Left lung (tissue), 10 donors: ENCODE results near the gene AUP1. TPM values are rescaled to one million over a fixed set of nuclear protein-coding genes. Genes with fewer than 3 reads are reported as not detected.
"Not testable (repeated sequence)": the region's sequence is repeated elsewhere in the genome, so short reads cannot be mapped to it uniquely, and the experiment has no call there.

Experiments used
- ATAC-seq: fragments of 200-7000 bp; cut with Tn5 transposase; one replicate; pipeline ENCODE4 v1.9.1; 2020; ENCODE audit warnings: moderate library complexity
- DNase-seq, 4 donors: peaks; one replicate each; pipeline ENCODE4 v3.0.0-alpha.2; 2013 to 2020
- H3K27ac ChIP-seq, 2 donors: fragments of 200-600 bp; sonication (generic) in 1 of 2; one replicate each; pipeline versions ENCODE4 v1.5.0 to v1.8.0; 2020 to 2021
- H3K27me3 ChIP-seq, 2 donors: fragments of 200-600 bp; sonication (generic) in 1 of 2; one replicate each; pipeline versions ENCODE4 v1.5.0 to v1.8.0; 2020 to 2021
- H3K36me3 ChIP-seq, 2 donors: fragments of 200-600 bp; sonication (generic) in 1 of 2; one replicate each; pipeline versions ENCODE4 v1.5.0 to v1.8.0; 2020 to 2021
- H3K4me1 ChIP-seq, 2 donors: fragments of 200-600 bp; one replicate each; pipeline ENCODE4 v1.8.0; 2021
- H3K4me3 ChIP-seq, 2 donors: fragments of 200-600 bp; sonication (generic) in 1 of 2; one replicate each; pipeline versions ENCODE4 v1.5.0 to v1.8.0; 2020 to 2021; ENCODE audit warnings: mild to moderate bottlenecking in 1 of 2
- H3K9me3 ChIP-seq, 2 donors: fragments of 200-600 bp; sonication (generic) in 1 of 2; one replicate each; pipeline versions ENCODE4 v1.5.0 to v1.8.0; 2020 to 2021
- intact Hi-C, 2 donors: fragments of 100-400 bp; cut with DNase I; formaldehyde crosslinking; loops; one replicate each; pipeline versions ENCODE4 v1.11.2 to v1.14.2; 2022
- polyA plus RNA-seq, 6 donors: library from polyadenylated mRNA; unstranded; fragments of 120-200 nt; gene quantifications; one replicate each; pipeline ENCODE4 v1.2.1, GENCODE V29; 2013; ENCODE audit not compliant: insufficient read length in 6 of 6
- total RNA-seq, 2 donors: library from RNA; stranded (reverse); fragmentation: NEBNext Ultra II Directional; extraction: Animal tissue kit (Norgen Biotek cat#: 25700); gene quantifications; one replicate each; pipeline ENCODE4 v1.2.1, GENCODE V29; 2021
- TF ChIP-seq, protein P1 (sequence below), 2 donors: fragments of 200-600 bp; sonication (generic) in 1 of 2; IDR thresholded peaks; one replicate each; pipeline versions ENCODE4 v1.5.0 to v1.8.0; 2021; ENCODE audit warnings: antibody characterized with exemption in 2 of 2
- donor health status: DM: no; HTN: yes; CAD: no.
- donor health status: DM: no; HTN: no; CAD: no.

The AUP1 gene
- total and polyA plus RNA-seq, 8 donors, result 82.1 to 132 (median 96.1) TPM

DNA sequence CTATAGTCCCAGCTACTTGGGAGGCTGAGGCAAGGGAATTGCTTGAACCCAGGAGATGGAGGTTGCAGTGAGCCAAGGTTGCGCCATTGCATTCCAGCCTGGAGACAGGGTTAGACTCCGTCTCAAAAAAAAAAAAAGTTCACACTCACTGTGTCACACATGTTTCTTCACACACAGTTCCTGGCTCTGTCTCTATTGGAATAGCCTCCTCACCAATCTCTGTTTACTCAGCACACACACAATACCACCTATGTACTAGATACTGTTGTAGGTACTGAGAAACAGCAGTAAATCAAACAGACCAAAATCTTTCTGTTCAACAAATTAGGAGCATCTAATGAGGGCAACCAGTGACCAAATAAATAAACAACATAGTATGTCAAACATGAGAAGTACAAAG lies 43.4 kb downstream of the AUP1 start:
- TF ChIP-seq, protein P1, sequence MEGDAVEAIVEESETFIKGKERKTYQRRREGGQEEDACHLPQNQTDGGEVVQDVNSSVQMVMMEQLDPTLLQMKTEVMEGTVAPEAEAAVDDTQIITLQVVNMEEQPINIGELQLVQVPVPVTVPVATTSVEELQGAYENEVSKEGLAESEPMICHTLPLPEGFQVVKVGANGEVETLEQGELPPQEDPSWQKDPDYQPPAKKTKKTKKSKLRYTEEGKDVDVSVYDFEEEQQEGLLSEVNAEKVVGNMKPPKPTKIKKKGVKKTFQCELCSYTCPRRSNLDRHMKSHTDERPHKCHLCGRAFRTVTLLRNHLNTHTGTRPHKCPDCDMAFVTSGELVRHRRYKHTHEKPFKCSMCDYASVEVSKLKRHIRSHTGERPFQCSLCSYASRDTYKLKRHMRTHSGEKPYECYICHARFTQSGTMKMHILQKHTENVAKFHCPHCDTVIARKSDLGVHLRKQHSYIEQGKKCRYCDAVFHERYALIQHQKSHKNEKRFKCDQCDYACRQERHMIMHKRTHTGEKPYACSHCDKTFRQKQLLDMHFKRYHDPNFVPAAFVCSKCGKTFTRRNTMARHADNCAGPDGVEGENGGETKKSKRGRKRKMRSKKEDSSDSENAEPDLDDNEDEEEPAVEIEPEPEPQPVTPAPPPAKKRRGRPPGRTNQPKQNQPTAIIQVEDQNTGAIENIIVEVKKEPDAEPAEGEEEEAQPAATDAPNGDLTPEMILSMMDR (IDR thresholded peaks at IDR 0.05), result no peak
- Histone ChIP-seq H3K27me3 (no peaks in the 10 kb centered on the region), H3K4me3 (no peak overlapping the region), H3K36me3 (peaks cover 0 to 56% of the 10 kb centered on the region in 2 donors), H3K9me3 (no peaks in the 10 kb centered on the region), H3K4me1 (peaks cover 14 to 26% of the 10 kb centered on the region in 2 donors), H3K27ac (no peak overlapping the region)
- intact Hi-C loops, result no loop called here
- DNase-seq (no peak), ATAC-seq (no peak)

DNA sequence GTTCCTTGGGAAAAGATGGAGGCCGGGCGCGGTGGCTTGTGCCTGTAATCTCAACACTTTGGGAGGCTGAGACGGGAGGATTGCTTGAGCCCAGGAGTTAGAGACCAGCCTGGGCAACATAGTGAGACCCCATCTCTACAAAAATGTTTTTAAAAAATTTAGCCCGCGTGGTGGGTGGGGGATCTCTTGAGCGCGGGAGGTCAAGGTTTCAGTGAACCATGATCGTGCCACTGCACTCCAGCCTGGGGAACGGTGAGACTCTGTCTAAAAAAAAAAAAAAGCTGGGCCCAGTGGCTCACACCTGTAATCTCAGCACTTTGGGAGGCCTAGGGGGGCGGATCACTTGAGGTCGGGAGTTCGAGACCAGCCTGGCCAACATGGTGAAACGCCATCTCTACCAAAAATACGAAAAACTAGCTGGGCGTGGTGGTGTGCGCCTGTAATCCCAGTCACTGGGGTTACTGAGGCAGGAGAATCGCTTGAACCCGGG lies 45.8 kb downstream of the AUP1 start:
- H3K4me1 ChIP-seq, result peaks cover 19 to 44% of the 10 kb centered on the region in 2 donors
- not testable (repeated sequence) for ATAC-seq, H3K27me3 ChIP-seq, H3K9me3 ChIP-seq
- peak in 1 of 4 donors; percentile 9 for DNase-seq
- intact Hi-C loops, result loop anchor here in 1 of 2 donors (5.0 kb wide), 1 partner anchor 104 kb away; no protein-coding TSS in a partner anchor
- H3K36me3 ChIP-seq, result peaks cover 0 to 42% of the 10 kb centered on the region in 2 donors
- H3K4me3 ChIP-seq, result peak overlapping the region; percentile 84 to 96
- peak overlapping the region in 1 of 2 donors; percentile 94 for H3K27ac ChIP-seq

DNA sequence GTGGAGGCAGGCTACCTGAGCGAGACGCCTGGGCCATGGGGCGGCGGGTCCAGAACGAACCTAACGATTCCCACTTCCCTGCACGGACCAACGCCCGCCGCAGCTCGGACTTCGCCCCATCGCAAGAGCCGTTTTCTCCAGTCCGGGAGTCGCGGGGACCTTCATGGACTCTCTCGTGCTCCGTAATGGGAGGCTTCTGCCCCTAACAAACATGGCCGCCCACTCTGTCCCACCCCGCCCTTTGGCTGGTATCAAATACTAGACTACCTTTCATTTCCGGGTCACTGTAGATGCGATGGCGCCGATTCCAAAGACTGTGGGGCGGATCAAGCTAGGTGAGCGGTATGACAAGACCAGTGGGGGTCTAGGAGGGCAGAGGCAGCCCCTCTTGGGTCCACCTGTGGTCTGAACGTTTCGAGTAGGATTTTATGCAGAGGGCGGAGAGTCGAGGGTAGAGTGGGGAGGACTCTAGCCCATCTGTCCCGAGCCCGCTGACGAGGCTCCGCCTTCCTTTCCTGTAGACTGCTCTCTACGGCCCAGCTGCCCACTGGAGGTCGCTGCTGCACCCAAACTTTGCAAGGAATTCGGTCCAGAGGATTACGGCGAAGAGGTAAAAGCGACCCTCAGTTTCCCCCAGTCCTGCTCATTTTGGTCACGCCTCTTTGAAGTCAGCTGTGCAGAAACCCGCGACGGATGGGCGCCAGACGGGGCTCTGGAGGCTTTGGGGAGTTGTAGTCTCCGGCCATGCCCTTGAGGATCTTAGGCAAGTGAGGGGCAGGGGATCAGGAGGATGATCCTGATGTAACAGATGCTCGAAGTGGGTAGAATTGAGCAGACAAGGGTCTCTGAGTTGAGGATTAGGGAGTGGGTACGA lies 46.5 kb downstream of the AUP1 start, which contains the start of the genes CCDC142 and TTC31:
TSS of gene CCDC142 (minus strand) at position 198 of the 874 bp plus-strand sequence. CDS start at position 37, 161 bp downstream.
TSS of gene TTC31 (plus strand) at position 281 of the 874 bp plus-strand sequence. CDS start at position 296, 15 bp downstream.
- TF ChIP-seq, protein P1 (IDR thresholded peaks at IDR 0.05), result peak; percentile 65 to 89
- Histone ChIP-seq H3K4me3 (peak within 1 kb of the TSS; percentile 84 to 96), H3K27ac (peak within 1 kb of the TSS; percentile 89 to 94), H3K9me3 (no peaks in the 10 kb centered on the region), H3K27me3 (no peaks in the 10 kb centered on the region), H3K4me1 (peaks cover 19 to 44% of the 10 kb centered on the region in 2 donors), H3K36me3 (peaks cover 0 to 38% of the 10 kb centered on the region in 2 donors)
- intact Hi-C loops, result loop anchor here in 1 of 2 donors (5.0 kb wide), 1 partner anchor 104 kb away; no protein-coding TSS in a partner anchor
- peak; percentile 96 to 99 (median 96) for DNase-seq
- peak; percentile 97 for ATAC-seq

DNA sequence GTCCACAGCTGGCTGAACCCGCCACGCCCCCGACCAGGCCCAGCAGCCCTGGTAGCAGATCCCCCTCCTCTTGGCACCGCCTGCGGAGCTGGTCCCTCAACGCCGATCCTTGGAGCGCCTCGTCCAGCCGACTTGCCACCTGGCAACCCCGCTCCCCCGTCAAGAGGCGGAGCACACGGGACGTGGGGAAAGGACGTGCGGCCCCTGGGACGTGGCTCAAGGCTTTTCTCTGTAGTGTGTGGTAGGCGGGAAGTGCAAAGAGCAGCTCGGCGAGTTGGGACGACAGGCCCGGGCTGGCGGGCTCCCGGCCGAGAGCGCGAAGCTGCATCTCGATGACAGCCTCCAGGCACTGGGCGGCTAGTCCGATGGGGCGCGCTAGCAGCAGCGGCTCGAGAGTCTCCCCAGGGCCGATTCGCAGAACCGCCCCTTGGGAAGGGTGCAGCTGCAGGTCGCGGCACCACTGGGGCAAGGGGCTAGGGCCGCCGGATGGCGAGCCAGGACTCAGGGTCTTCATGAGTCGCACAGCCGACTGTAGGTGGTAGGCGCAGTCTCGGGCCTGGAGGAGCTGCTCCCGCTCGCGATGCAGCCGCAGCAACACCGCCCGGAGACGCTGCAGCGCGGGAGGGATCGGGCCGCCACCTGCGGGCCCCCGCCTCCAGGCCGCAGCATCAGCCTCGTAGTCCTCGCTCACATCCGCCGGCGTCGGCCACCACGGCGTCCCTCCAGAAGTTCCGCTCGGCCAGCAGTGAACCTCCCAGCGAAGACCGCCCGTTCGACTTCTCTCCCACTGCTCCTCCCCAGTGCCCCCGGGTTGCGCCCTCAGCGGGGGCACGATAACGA lies 47.3 kb downstream of the AUP1 start:
- intact Hi-C loops, result loop anchor here in 1 of 2 donors (5.0 kb wide), 1 partner anchor 105 kb away; no protein-coding TSS in a partner anchor
- TF ChIP-seq, protein P1 (IDR thresholded peaks at IDR 0.05), result no peak

DNA sequence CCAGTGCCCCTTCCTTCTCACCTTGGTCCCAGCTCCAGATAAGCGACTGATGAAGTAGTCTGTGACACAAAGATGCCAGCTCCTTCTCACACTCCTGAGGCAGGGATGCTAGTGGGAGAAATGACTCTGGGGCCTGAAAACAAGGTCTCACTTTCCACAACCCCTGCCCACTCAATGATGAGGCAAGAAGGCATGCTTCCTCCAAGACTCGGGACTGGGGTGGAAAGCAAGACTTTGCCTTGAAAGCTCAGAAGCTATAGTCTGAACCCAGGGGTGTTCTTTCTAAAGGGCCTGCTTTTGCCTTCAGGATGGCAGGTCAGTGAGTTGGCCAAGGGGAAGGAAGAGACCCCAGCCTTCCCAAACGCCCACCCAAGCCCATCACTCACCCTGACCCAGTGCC lies 48.1 kb downstream of the AUP1 start:
- Histone ChIP-seq H3K9me3 (no peaks in the 10 kb centered on the region), H3K4me3 (peak overlapping the region; percentile 84 to 96), H3K27ac (no peak overlapping the region), H3K4me1 (peaks cover 26 to 55% of the 10 kb centered on the region in 2 donors), H3K27me3 (no peaks in the 10 kb centered on the region), H3K36me3 (peaks cover 0 to 22% of the 10 kb centered on the region in 2 donors)
- DNase-seq (no peak), ATAC-seq (no peak)
- TF ChIP-seq, protein P1 (IDR thresholded peaks at IDR 0.05), result no peak
- intact Hi-C loops, result loop anchor here in 1 of 2 donors (5.0 kb wide), 1 partner anchor 106 kb away; no protein-coding TSS in a partner anchor

More for the DNA sequence above, 47.3 kb downstream of the AUP1 start:
- DNase-seq (peak in 2 of 4 donors; percentile 70 to 90), ATAC-seq (peak; percentile 57)
- no peaks in the 10 kb centered on the region for H3K9me3 ChIP-seq
- H3K27ac ChIP-seq, result peak overlapping the region; percentile 89 to 94
- no peaks in the 10 kb centered on the region for H3K27me3 ChIP-seq
- peaks cover 19 to 48% of the 10 kb centered on the region in 2 donors for H3K4me1 ChIP-seq
- H3K4me3 ChIP-seq, result peak overlapping the region; percentile 84 to 96
- H3K36me3 ChIP-seq, result peaks cover 0 to 30% of the 10 kb centered on the region in 2 donors
